Measurements from ENCODE around the gene ZNF646. TPM values are rescaled to one million over a fixed set of nuclear protein-coding genes. Genes with fewer than 3 reads are reported as not detected.

Gene ZNF646
- total RNA-seq, 1 donor, result 18.5 TPM

- Histone ChIP-seq H3K4me1 (ENCODE audit: insufficient read depth, low read length) (peaks cover 16% of the 10 kb centered on the region), H3K27ac (ENCODE audit: low read depth, low read length) (no peak overlapping the region), H3K4me2 (ENCODE audit: insufficient read depth, low read length) (no peak overlapping the region), H2AFZ (ENCODE audit: low read length) (no peak overlapping the region), H3K36me3 (ENCODE audit: insufficient read depth, low read length) (peaks cover 19% of the 10 kb centered on the region), H3K27me3 (ENCODE audit: insufficient read depth, low read length) (no peaks in the 10 kb centered on the region), H3K79me2 (ENCODE audit: insufficient read depth, low read length) (peaks cover 24% of the 10 kb centered on the region), H3K9me3 (ENCODE audit: low read depth, low read length) (no peaks in the 10 kb centered on the region), H3K4me3 (ENCODE audit: insufficient read depth, low read length) (no peak overlapping the region), H4K20me1 (ENCODE audit: insufficient read depth, low read length) (peaks cover 11% of the 10 kb centered on the region)
- TF ChIP-seq CTCF (IDR thresholded peaks at IDR 0.05; ENCODE audit: extremely low read depth, low read depth, low read length), result no peak
- no peak for DNase-seq (ENCODE audit: insufficient read length, low spot score, missing footprints)
Observed at GRCh38 chr16:31031276-31031675, 42.9 kb upstream of the ZNF646 start.

- Histone ChIP-seq H3K79me2 (ENCODE audit: insufficient read depth, low read length) (peaks cover 28% of the 10 kb centered on the region), H3K36me3 (ENCODE audit: insufficient read depth, low read length) (peaks cover 27% of the 10 kb centered on the region), H3K27ac (ENCODE audit: low read depth, low read length) (peak within 1 kb of the TSS; percentile 96), H3K9me3 (ENCODE audit: low read depth, low read length) (no peaks in the 10 kb centered on the region), H3K4me2 (ENCODE audit: insufficient read depth, low read length) (peak within 1 kb of the TSS; percentile 91), H2AFZ (ENCODE audit: low read length) (peak within 1 kb of the TSS; percentile 87), H3K4me3 (ENCODE audit: insufficient read depth, low read length) (peak within 1 kb of the TSS; percentile 92), H4K20me1 (ENCODE audit: insufficient read depth, low read length) (peaks cover 11% of the 10 kb centered on the region), H3K4me1 (ENCODE audit: insufficient read depth, low read length) (peaks cover 16% of the 10 kb centered on the region), H3K27me3 (ENCODE audit: insufficient read depth, low read length) (no peaks in the 10 kb centered on the region)
- TF ChIP-seq CTCF (IDR thresholded peaks at IDR 0.05; ENCODE audit: extremely low read depth, low read depth, low read length), result no peak
- DNase-seq (ENCODE audit: insufficient read length, low spot score, missing footprints), result peak; percentile 98
Observed at GRCh38 chr16:31032736-31033708, 41.2 kb upstream of the ZNF646 start, which contains the start of gene STX4. Gene STX4, plus strand, starts transcription at chr16:31033558. Its CDS starts 248 bp downstream, at chr16:31033806.

- Histone ChIP-seq H2AFZ (ENCODE audit: low read length) (peak overlapping the region; percentile 87), H3K4me3 (ENCODE audit: insufficient read depth, low read length) (peak overlapping the region; percentile 92), H3K79me2 (ENCODE audit: insufficient read depth, low read length) (peaks cover 28% of the 10 kb centered on the region), H3K4me2 (ENCODE audit: insufficient read depth, low read length) (peak overlapping the region; percentile 91), H3K27ac (ENCODE audit: low read depth, low read length) (peak overlapping the region; percentile 78), H3K4me1 (ENCODE audit: insufficient read depth, low read length) (peaks cover 16% of the 10 kb centered on the region), H3K27me3 (ENCODE audit: insufficient read depth, low read length) (no peaks in the 10 kb centered on the region), H4K20me1 (ENCODE audit: insufficient read depth, low read length) (peaks cover 11% of the 10 kb centered on the region), H3K9me3 (ENCODE audit: low read depth, low read length) (no peaks in the 10 kb centered on the region), H3K36me3 (ENCODE audit: insufficient read depth, low read length) (peaks cover 36% of the 10 kb centered on the region)
- DNase-seq (ENCODE audit: insufficient read length, low spot score, missing footprints), result peak; percentile 99
- TF ChIP-seq CTCF (IDR thresholded peaks at IDR 0.05; ENCODE audit: extremely low read depth, low read depth, low read length), result no peak
Observed at GRCh38 chr16:31033709-31034492, 40.3 kb upstream of the ZNF646 start.

Data from osteoblast (primary cell).